HG02840 (cell line): Measurements from ENCODE around the gene TNKS2.
A peak's percentile ranks its signal among the peaks of the same experiment; 100 is the strongest.
"Not testable (repeated sequence)": the region's sequence is repeated elsewhere in the genome, so short reads cannot be mapped to it uniquely, and the experiment has no call there.

ENCODE experiments used
- ATAC-seq: cut with Tn5 transposase; IDR thresholded peaks from one replicate; pipeline ENCODE4 v1.9.1; 2021; ENCODE audit warnings: mild to moderate bottlenecking, moderate library complexity, moderate number of reproducible peaks; ENCODE audit not compliant: unreplicated experiment, low FRiP score

Gene TNKS2

DNA sequence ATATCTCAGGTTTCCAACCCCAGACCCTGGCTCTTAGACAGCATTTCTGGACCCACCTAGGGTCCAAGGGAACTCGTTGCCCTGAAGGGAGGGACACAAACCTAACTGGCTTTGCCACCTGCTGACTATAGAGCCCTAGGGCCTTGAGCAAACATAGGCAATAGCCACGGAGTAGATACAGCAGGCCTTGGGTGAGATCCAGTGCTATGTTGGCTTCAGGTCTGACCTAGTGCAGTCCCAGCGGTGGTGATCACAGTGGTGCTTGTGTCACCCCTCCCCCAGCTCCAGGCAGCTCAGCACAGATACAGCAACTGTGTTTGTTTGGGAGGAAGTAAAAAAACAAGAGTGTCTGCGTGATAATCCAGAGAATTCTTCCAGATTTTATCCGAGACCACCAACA, 9.7 kb upstream of the TNKS2 start:
- no peak for ATAC-seq

DNA sequence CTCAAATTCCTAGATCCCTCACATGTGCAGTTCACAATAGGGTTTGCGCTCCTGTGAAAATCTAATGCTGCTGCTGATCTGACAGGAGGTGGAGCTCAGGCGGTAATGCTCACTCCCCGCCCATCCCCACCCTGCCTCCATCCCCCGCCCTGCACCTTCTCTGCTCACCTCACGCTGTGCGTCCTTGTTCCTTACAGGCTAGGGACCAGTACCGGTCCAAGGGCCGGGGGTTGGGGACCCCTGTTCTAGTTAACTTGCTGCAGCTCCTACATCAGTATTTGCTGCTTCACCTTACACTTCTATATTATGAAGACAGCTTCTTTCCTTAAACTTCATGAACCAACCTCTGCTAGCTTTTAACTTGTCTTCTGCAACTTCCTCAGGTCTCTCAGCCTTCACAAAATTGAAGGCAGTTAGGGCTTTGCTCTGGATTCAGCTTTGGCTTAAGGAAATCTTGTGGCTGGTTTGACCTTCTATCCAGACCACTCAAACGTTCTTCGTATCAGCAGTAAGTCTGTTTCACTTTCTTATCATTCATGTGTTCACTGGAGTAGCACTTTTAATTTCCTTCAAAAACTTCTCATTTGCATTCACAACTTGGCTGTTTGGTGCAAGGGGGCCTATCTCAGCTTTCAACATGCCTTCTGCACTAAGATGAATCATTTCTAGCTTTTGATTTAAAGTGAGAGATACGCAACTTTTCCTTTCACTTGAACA, 1.7 kb upstream of the TNKS2 start:
- ATAC-seq, result no peak

DNA sequence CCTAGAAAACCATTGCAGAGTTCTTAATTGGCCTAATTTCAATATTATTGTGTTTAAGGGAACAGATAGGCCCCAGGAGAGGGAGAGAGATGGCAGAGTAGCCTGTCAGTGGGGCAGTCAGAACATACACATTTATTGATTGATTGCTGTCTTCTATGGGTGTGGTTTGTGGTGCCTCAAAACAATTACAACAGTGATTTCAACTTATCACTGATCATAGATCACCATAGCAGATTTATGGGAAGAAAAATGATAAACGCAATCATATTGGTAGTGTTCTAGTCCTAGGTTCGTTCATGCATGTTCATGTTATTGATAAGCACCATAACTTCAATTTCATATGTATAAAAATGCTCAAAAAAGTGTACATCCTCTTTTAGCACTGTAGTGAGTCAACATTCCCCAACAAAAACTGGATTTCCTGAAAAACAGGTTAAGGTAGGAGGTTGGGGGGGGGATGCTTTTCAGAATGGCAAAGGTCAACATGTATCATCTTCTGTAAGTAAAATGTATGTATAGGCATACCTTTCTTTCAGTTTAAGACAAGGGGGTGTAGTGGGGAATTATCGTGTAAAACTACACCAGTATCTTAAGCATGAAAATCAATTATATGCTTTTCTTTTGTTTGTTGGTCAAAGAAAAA, 1.1 kb upstream of the TNKS2 start:
- no peak for ATAC-seq

DNA sequence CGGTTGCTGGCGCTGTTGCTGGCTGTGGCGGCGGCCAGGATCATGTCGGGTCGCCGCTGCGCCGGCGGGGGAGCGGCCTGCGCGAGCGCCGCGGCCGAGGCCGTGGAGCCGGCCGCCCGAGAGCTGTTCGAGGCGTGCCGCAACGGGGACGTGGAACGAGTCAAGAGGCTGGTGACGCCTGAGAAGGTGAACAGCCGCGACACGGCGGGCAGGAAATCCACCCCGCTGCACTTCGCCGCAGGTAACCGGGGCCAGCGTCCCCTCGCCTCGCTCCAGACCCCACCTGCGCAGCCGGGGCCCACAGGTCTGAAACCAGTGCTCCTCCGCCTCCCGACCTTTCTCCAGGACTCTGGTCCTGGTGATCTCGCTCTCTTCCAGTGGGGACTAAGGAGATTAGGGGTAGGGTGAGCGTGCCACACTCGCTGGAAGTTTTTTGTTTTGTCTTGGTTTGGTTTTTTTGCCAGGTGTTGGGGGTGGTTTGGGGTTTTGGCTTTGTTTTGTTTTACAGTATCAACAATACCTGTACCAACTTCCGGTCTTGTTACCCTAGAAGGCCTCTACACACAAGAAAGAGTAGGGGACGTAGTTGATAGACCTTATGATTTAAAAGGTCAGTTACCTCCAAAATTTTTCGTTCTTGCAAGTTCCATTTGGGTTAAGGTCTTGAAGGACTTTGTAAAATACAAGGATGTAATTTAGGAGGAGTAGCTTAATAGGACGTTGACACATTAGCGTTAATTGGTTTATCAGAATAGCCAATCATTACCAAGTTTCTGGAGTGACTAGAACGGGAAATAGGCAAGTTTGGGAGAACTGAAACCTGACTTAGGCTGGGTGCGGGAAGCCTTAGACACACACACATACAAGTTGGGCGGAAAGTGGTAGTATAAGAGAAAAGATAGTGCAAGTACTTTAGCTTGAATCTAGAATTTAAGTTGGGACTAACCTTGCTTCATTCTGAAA, 704 bp downstream of the TNKS2 start:
- ATAC-seq, result peak; percentile 44

GRCh38 chr10:91799612-91799975, 1.4 kb downstream of the TNKS2 start:
- no peak for ATAC-seq

DNA sequence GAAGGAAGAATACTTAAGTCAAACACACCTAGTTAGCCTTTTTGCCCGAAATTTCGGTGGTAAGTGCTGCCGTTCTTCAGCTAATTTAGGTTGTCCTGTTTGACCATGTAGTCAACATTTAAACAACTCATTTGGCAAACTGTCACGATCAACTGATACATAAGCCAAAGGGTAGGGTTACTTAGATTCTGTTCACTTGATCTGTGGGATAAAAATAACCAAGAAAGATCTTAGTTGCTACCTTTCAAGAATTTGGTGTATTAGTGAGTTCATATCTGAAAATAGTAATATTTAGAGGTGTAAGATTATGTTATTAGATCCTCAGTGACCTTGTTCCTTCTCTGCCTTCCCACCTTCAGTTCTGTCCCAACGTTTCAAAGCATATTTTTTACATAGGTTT, 2.0 kb downstream of the TNKS2 start:
- ATAC-seq, result no peak

DNA sequence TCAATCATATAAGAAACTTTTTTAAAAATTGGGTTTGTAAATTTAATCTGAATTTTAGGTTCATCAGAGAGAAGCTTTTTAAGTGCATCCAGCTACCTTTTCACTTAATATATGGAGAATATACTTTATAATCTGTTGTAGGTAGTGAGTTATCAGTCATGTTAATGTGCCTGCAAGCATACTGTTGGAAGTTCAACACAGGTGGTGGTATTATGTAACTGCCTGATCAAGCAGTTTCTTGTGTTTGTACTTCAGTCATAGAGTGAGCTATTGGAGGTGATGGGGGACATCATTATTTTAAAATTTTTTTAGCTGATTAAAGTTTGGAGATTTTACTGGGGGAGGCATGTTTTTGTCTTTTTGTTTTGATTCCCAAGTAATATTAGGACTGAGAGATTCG, 2.5 kb downstream of the TNKS2 start:
- no peak for ATAC-seq

- ATAC-seq, result no peak
Observed at GRCh38 chr10:91803386-91804125, 5.3 kb downstream of the TNKS2 start.

DNA sequence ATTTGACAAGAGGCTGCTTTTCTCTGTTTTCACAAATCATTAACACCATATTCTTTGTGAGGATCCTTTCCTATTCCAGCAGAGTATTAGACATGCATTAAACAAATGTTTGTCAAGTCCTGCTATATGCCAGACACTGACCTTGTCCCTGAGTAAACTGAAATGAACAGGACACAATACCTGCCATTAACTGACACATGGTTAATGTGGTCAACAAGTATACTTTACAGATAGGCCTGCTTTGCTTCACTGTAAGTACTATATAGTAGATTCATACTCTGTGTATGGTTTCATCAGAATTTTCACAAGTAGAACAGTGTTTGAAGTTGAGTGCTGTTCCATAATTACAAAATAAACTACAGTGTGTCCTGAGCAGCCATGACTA, 5.9 kb downstream of the TNKS2 start:
- ATAC-seq, result no peak

DNA sequence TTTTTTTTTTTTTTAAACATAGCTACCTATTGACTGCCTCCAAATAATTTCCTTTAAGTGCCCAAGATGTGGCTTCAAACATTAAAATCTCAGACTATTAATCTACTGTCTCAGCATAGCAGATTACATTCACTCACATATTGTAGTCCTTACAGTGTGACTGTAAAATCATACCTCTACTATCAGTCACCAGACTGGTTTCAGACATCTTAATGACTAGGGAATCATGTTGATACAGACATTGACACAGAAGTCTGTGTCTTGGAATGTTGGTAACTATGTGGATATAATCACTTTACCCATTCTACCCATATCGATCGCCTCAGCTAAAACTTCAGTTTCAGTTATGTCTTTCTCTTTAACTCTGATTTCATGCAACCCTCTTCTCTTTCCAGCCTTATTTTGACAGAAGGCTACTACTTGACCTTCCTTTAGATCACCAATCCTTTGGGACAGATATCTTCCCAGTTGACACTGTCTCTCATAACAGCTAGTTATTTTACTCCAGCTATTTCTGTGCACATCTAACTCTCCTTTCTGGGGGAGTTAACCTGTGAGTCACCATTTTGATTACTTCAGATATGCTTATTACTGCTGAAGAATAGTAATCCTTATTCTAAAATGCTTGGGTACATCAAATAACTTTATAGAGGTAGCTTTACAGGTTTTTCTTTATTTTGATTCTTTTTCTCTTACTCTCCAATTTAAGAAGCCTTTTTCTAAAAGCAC, 7.0 kb downstream of the TNKS2 start:
- no peak for ATAC-seq

DNA sequence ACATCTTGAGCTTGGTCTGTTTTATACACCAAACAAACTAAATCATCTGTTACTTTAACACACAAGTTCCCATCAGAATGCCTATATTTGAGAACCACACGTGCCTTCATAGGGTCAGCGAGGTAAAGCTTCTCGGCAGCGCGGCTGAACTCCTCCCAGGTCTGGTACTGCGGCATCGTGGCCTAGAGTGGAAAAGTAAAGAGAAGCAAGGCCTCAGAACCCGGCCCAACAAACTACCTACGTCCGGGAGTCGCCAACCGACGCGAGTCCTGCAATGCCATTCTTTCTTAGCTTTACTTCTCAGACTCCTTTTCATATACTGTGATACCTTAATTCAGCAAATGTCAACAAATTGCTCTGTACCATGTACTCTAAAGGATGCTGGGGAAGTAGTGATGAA, 9.0 kb downstream of the TNKS2 start:
- not testable (repeated sequence) for ATAC-seq

DNA sequence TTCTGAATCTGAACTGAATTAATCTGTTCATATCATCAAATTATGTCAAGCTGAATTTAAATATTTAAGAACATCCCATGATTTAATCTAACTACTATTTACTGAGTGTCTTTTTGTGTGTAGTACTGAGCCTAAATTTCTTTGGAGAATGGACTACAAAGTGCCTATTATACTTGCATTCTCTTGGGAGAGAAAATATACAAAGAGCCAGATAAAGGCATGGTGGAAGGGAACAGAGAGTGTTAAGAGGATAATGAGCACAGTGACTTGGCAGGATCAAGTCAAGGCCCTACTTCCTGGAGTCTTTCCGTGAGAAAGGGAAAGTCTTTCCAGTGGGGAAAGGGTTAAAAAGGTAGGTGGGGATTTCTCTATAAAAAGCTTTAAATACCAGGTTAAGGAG, 15.0 kb downstream of the TNKS2 start:
- ATAC-seq, result no peak

DNA sequence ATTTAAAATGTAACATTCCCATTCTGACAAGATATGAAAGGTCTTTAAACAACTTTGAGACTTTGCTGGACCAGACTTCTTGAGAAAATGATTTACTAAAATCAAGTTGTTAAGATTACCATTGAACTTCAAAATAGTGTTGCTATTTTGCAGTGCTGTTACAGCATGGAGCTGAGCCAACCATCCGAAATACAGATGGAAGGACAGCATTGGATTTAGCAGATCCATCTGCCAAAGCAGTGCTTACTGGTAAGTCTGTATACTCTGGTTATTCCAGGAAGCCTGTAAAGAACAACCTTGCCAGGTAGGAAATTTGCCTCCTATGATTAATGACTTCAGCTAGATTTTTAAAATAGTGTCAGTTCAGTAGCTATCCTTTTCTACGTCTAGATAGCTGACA, 18.8 kb downstream of the TNKS2 start:
- no peak for ATAC-seq

DNA sequence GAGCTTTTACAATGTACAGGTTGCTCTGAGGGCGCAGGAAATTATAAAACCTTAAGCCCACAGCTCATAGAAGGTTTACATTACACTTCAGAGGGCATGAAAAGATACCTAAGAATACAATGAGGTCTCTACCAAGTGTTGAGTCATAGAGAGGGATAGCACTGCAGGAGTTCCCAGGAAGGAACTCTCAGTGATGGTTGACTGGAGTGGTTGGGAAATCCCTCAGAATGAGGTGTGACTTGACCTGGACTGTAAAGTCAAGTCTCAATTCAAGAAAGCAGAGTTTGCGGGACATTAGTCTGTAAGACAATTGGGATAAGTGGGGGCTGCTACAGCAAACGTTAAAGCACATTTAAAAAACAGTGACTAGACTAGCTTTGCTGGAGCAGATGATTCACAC, 21.9 kb downstream of the TNKS2 start:
- no peak for ATAC-seq

- ATAC-seq, result no peak
Observed at GRCh38 chr10:91824076-91824475, 25.9 kb downstream of the TNKS2 start.

- ATAC-seq, result no peak
Observed at GRCh38 chr10:91829268-91829667, 31.0 kb downstream of the TNKS2 start.

DNA sequence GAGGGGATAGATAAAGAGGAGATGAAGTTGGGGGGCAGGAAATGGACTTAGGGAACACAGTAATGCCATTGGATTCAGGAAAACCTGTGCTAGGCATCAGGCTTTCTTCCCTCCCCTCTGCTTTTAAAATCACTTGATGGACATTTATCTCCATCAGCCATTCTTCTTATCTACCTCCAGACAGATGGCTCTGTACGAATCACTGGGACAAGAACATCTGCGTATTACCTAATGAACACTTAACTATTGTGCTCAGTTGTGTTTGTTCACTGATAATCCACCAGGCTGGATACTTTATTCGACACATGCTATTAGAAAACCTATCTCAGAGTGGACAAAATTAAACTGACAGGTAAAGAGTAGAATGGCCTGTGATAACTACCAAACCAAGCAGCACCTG, 40.0 kb downstream of the TNKS2 start:
- ATAC-seq, result no peak

GRCh38 chr10:91843083-91843482, 44.9 kb downstream of the TNKS2 start:
- ATAC-seq, result no peak

- ATAC-seq, result no peak
Observed at GRCh38 chr10:91856637-91857036, 58.4 kb downstream of the TNKS2 start.

DNA sequence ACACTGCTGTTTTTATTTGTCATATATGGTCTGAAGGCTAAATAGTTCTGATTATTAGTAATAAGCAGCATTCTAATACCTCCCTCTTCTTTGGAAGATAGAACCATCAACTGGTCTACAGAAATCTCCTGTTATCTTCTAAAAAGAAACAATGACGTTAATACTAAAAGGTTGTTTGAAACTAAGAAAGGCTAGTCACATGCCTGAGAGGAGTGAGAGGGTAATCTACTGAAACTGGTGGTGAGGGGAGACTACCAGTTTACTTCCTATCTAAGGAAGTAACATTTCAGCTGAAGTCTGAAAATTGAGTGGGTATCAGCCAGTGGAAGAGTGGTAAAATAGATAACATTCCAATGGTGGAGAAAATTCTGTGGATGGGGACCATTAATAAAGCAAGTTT, 62.7 kb downstream of the TNKS2 start:
- no peak for ATAC-seq
